Thoracic aorta endothelial cell (primary cell): ENCODE results near the gene SOX9. TPM values are rescaled to one million over a fixed set of nuclear protein-coding genes. Genes with fewer than 3 reads are reported as not detected.

Source experiments
- total RNA-seq: library from RNA; depleted of rRNA; stranded (reverse); fragments of >200 nt; gene quantifications from 2 replicates; pipeline ENCODE4 v1.2.3, GENCODE V29; 2012

SOX9 gene
- 0.07 TPM in 1 of 2 replicates, not detected in the other for total RNA-seq

DNA sequence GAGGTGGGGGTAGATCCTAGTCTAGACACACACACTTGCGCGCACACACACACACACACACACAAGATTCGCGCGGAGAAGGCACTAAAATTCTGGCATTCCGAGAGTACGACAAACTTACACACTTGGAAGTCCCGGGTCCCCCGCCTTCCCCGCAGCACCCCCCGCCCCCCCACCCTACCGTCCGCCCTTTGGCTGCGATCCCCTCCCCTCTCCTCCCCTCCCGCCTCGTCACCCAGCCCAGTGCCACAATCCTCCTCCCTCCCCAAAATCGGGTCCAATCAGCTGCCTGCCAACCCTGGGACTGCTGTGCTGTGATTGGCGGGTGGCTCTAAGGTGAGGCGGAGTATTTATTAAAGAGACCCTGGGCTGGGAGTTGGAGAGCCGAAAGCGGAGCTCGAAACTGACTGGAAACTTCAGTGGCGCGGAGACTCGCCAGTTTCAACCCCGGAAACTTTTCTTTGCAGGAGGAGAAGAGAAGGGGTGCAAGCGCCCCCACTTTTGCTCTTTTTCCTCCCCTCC is at the start of gene SOX9:
Gene SOX9, plus strand, starts transcription at position 379 of the 522 bp plus-strand sequence. CDS start 372 bp downstream, outside the sequence.

